HEK293 (cell line): ENCODE results near the gene MYORG.

Experiments
- CTCF ChIA-PET: fragments of 350-600 bp; formaldehyde crosslinking; extraction: SDS; loops from one replicate; lab custom pipeline; 2021; ENCODE audit warnings: antibody characterized with exemption; lab: Yijun Ruan, JAX
- POLR2A ChIA-PET: fragments of 300-600 bp; formaldehyde crosslinking; extraction: SDS; loops from one replicate; lab custom pipeline; 2020; ENCODE audit warnings: antibody characterized with exemption, inconsistent platforms; lab: Yijun Ruan, JAX
- H3K27ac ChIP-seq: fragments of 200-500 bp; sonication (Bioruptor generic); 2 replicates; pipeline ENCODE4 v1.5.1; 2014; ENCODE audit warnings: low read depth, low read length, control low read depth, inconsistent platforms; ENCODE audit errors: extremely low read depth
- H3K36me3 ChIP-seq, 2 experiments: fragments of 200-500 bp in 1 of 2; sonication (Bioruptor generic) in 1 of 2; 1 replicate in 1 of 2; 2 replicates in 1 of 2; pipeline ENCODE4 v1.5.1; 2014 to 2017; ENCODE audit warnings: inconsistent platforms in 2 of 2, low read length in 2 of 2; ENCODE audit not compliant: control insufficient read depth in 2 of 2, insufficient read depth in 1 of 2
- H3K4me1 ChIP-seq: fragments of 200-500 bp; sonication (Bioruptor generic); 2 replicates; pipeline ENCODE4 v1.5.1; 2014; ENCODE audit warnings: mild to moderate bottlenecking, low read length, inconsistent platforms; ENCODE audit not compliant: control insufficient read depth, insufficient read depth
- H3K4me3 ChIP-seq: 2 replicates; pipeline ENCODE4 v1.5.1; 2011; ENCODE audit warnings: low read depth, mild to moderate bottlenecking, control low read depth, low read length, moderate library complexity
- H3K9me3 ChIP-seq: fragments of 200-500 bp; sonication (Bioruptor generic); 2 replicates; pipeline ENCODE4 v1.5.1; 2014; ENCODE audit warnings: low read depth, low read length, inconsistent platforms; ENCODE audit not compliant: control insufficient read depth, insufficient read depth
- KLF7 ChIP-seq: fragments of 450-650 bp; formaldehyde crosslinking; IDR thresholded peaks from 2 replicates; pipeline ENCODE4 v1.5.1; 2016; ENCODE audit warnings: missing biosample characterization, missing genetic modification characterization, borderline replicate concordance
- REPIN1 ChIP-seq: fragments of 450-650 bp; formaldehyde crosslinking; IDR thresholded peaks from 2 replicates; pipeline ENCODE4 v1.5.1; 2017; ENCODE audit warnings: missing biosample characterization, missing genetic modification characterization, low read depth
- TSHZ1 ChIP-seq: fragments of 450-650 bp; formaldehyde crosslinking; IDR thresholded peaks from 2 replicates; pipeline ENCODE4 v1.5.1; 2016; ENCODE audit warnings: missing biosample characterization, missing genetic modification characterization, borderline replicate concordance
- ZBTB10 ChIP-seq: fragments of 450-650 bp; formaldehyde crosslinking; IDR thresholded peaks from 2 replicates; pipeline ENCODE4 v1.5.1; 2016; ENCODE audit warnings: missing biosample characterization, missing genetic modification characterization
- ZBTB17 ChIP-seq: fragments of 450-650 bp; formaldehyde crosslinking; IDR thresholded peaks from 2 replicates; pipeline ENCODE4 v1.5.1; 2016; ENCODE audit warnings: missing biosample characterization, missing genetic modification characterization
- ZBTB21 ChIP-seq: fragments of 450-650 bp; formaldehyde crosslinking; IDR thresholded peaks from 2 replicates; pipeline ENCODE4 v1.5.1; 2017; ENCODE audit warnings: missing biosample characterization, missing genetic modification characterization
- ZBTB44 ChIP-seq: fragments of 450-650 bp; IDR thresholded peaks from 2 replicates; pipeline ENCODE4 v1.5.1; 2018; ENCODE audit warnings: missing biosample characterization, mild to moderate bottlenecking, missing genetic modification characterization
- ZBTB8A ChIP-seq: fragments of 450-650 bp; formaldehyde crosslinking; IDR thresholded peaks from 2 replicates; pipeline ENCODE4 v1.5.1; 2016; ENCODE audit warnings: missing biosample characterization, missing genetic modification characterization
- ZFP3 ChIP-seq: fragments of 450-650 bp; formaldehyde crosslinking; IDR thresholded peaks from 2 replicates; pipeline ENCODE4 v1.5.1; 2016; ENCODE audit warnings: low read depth, missing biosample characterization, missing genetic modification characterization
- ZIC2 ChIP-seq: fragments of 450-650 bp; formaldehyde crosslinking; IDR thresholded peaks from 2 replicates; pipeline ENCODE4 v1.5.1; 2016; ENCODE audit warnings: missing biosample characterization, missing genetic modification characterization
- ZNF121 ChIP-seq: fragments of 450-650 bp; formaldehyde crosslinking; IDR thresholded peaks from 2 replicates; pipeline ENCODE4 v1.5.1; 2016; ENCODE audit warnings: missing biosample characterization, missing genetic modification characterization
- ZNF132 ChIP-seq: fragments of 450-650 bp; formaldehyde crosslinking; IDR thresholded peaks from 2 replicates; pipeline ENCODE4 v1.5.1; 2017; ENCODE audit warnings: missing biosample characterization, missing genetic modification characterization, borderline replicate concordance
- ZNF133 ChIP-seq: fragments of 450-650 bp; formaldehyde crosslinking; IDR thresholded peaks from 2 replicates; pipeline ENCODE4 v1.5.1; 2016; ENCODE audit warnings: missing biosample characterization, missing genetic modification characterization
- ZNF155 ChIP-seq: fragments of 450-650 bp; formaldehyde crosslinking; IDR thresholded peaks from 2 replicates; pipeline ENCODE4 v1.5.1; 2016; ENCODE audit warnings: missing biosample characterization, missing genetic modification characterization
- ZNF223 ChIP-seq: fragments of 450-650 bp; formaldehyde crosslinking; IDR thresholded peaks from 2 replicates; pipeline ENCODE4 v1.5.1; 2016; ENCODE audit warnings: missing biosample characterization, missing genetic modification characterization
- ZNF292 ChIP-seq: fragments of 450-650 bp; formaldehyde crosslinking; IDR thresholded peaks from 2 replicates; pipeline ENCODE4 v1.5.1; 2016; ENCODE audit warnings: low read depth, missing biosample characterization, missing genetic modification characterization, borderline replicate concordance
- ZNF302 ChIP-seq: fragments of 450-650 bp; formaldehyde crosslinking; IDR thresholded peaks from 2 replicates; pipeline ENCODE4 v1.5.1; 2016; ENCODE audit warnings: missing biosample characterization, missing genetic modification characterization, low read depth
- ZNF341 ChIP-seq: fragments of 450-650 bp; formaldehyde crosslinking; IDR thresholded peaks from 2 replicates; pipeline ENCODE4; 2016; ENCODE audit warnings: low read depth, missing biosample characterization, missing genetic modification characterization
- ZNF350 ChIP-seq: fragments of 450-650 bp; formaldehyde crosslinking; IDR thresholded peaks from 2 replicates; pipeline ENCODE4 v1.5.0; 2017; ENCODE audit warnings: missing biosample characterization, mild to moderate bottlenecking, missing genetic modification characterization
- ZNF391 ChIP-seq: fragments of 450-650 bp; formaldehyde crosslinking; IDR thresholded peaks from 2 replicates; pipeline ENCODE4 v1.5.1; 2016; ENCODE audit warnings: low read depth, missing biosample characterization, missing genetic modification characterization, borderline replicate concordance
- ZNF398 ChIP-seq: fragments of 450-650 bp; formaldehyde crosslinking; IDR thresholded peaks from 2 replicates; pipeline ENCODE4 v1.5.1; 2017; ENCODE audit warnings: missing biosample characterization, missing genetic modification characterization
- ZNF571 ChIP-seq: fragments of 450-650 bp; formaldehyde crosslinking; IDR thresholded peaks from 2 replicates; pipeline ENCODE4 v1.5.0; 2017; ENCODE audit warnings: missing biosample characterization, missing genetic modification characterization
- ZNF707 ChIP-seq: fragments of 450-650 bp; formaldehyde crosslinking; IDR thresholded peaks from 2 replicates; pipeline ENCODE4 v1.5.1; 2016; ENCODE audit warnings: missing biosample characterization, missing genetic modification characterization
- ZNF747 ChIP-seq: fragments of 450-650 bp; formaldehyde crosslinking; IDR thresholded peaks from 2 replicates; pipeline ENCODE4 v1.5.1; 2016; ENCODE audit warnings: missing biosample characterization, missing genetic modification characterization
- ZSCAN5A ChIP-seq: fragments of 450-650 bp; formaldehyde crosslinking; IDR thresholded peaks from 2 replicates; pipeline ENCODE4 v1.5.1; 2016; ENCODE audit warnings: missing biosample characterization, missing genetic modification characterization
- ZXDB ChIP-seq: fragments of 450-650 bp; formaldehyde crosslinking; IDR thresholded peaks from 2 replicates; pipeline ENCODE4 v1.5.1; 2016; ENCODE audit warnings: missing biosample characterization, missing genetic modification characterization

The MYORG gene

GRCh38 chr9:34363619-34364351 lies 12.9 kb downstream of the MYORG start (continued):
- no peak for TF ChIP-seq ZNF707
- TF ChIP-seq ZBTB10 (tag by site-specific recombination): no peak
- TF ChIP-seq ZNF350 (tag by site-specific recombination): no peak
- TF ChIP-seq ZNF121 (tag by site-specific recombination): no peak
- TF ChIP-seq ZBTB17 (tag by site-specific recombination): 0 out of 2 replicates have a peak, but pooled peaks have one; percentile 25
- TF ChIP-seq ZSCAN5A (tag by site-specific recombination): no peak
- TF ChIP-seq ZXDB (tag by site-specific recombination): no peak
- TF ChIP-seq ZBTB8A (tag by site-specific recombination): no peak
- peak; percentile 14; the same call in 1 of the 2 replicates for TF ChIP-seq ZNF341 (tag by site-specific recombination)
- TF ChIP-seq ZIC2 (tag by site-specific recombination): peak; percentile 35
- TF ChIP-seq ZFP3 (tag by site-specific recombination): no peak
- no peak for TF ChIP-seq ZBTB44 (tag by site-specific recombination)
- TF ChIP-seq ZNF747 (tag by site-specific recombination): no peak
- no peak for TF ChIP-seq ZNF133 (tag by site-specific recombination)
- TF ChIP-seq ZNF132: no peak
- no peak for TF ChIP-seq ZNF302 (tag by site-specific recombination)

- no peaks in the 10 kb centered on the region for H3K4me1 ChIP-seq
- no peak overlapping the region for H3K27ac ChIP-seq
- POLR2A ChIA-PET: no interaction called here
- TF ChIP-seq ZNF223 (no peak), ZNF341 (tag by site-specific recombination) (no peak), ZNF155 (tag by site-specific recombination) (no peak), TSHZ1 (tag by site-specific recombination) (no peak), ZBTB21 (tag by site-specific recombination) (no peak), ZNF571 (tag by site-specific recombination) (no peak), ZNF292 (no peak), KLF7 (tag by site-specific recombination) (no peak), REPIN1 (no peak), ZNF398 (tag by site-specific recombination) (no peak), ZNF391 (tag by site-specific recombination) (no peak)
- no peaks in the 10 kb centered on the region for H3K9me3 ChIP-seq
- no peaks in the 10 kb centered on the region for H3K36me3 ChIP-seq
- H3K4me3 ChIP-seq: no peak overlapping the region
- CTCF ChIA-PET: interaction anchor here (0.8 to 1.0 kb wide), 2 partner anchors 16 to 17 kb away, joined by 3 to 4 read pairs; no protein-coding TSS in a partner anchor
These were observed 14.0 kb downstream of the MYORG start for GRCh38 chr9:34362614-34363214.
